Tibial nerve (tissue), 4 donors: Measurements from ENCODE around the gene NOS2. TPM values are rescaled to one million over a fixed set of nuclear protein-coding genes. Genes with fewer than 3 reads are reported as not detected.

ENCODE experiments used
- DNase-seq, 2 donors: peaks; one replicate each; pipeline ENCODE4 v3.0.0-alpha.2; 2019; ENCODE audit warnings: low spot score in 2 of 2
- H3K27ac ChIP-seq, 4 donors: fragments of 200-600 bp; sonication (generic) in 3 of 4; one replicate each; pipeline ENCODE4 v1.5.1; 2017 to 2019; ENCODE audit warnings: mild to moderate bottlenecking in 1 of 4
- H3K27me3 ChIP-seq, 2 donors: fragments of 200-600 bp; sonication (generic) in 1 of 2; one replicate each; pipeline versions ENCODE4 v1.5.1 to v1.6.0; 2017 to 2019
- H3K36me3 ChIP-seq, 3 donors: fragments of 200-600 bp; sonication (generic); one replicate each; pipeline ENCODE4 v1.5.1; 2018 to 2019
- H3K4me1 ChIP-seq, 4 donors: fragments of 200-600 bp; sonication (generic) in 3 of 4; one replicate each; pipeline ENCODE4 v1.5.1; 2017 to 2019
- H3K4me3 ChIP-seq, 4 donors: fragments of 200-600 bp; sonication (generic) in 3 of 4; one replicate each; pipeline ENCODE4 v1.5.1; 2017 to 2019; ENCODE audit warnings: mild to moderate bottlenecking in 1 of 4, moderate library complexity in 1 of 4
- H3K9me3 ChIP-seq, 4 donors: fragments of 200-600 bp; sonication (generic) in 3 of 4; one replicate each; pipeline ENCODE4 v1.5.1; 2017 to 2019
- EP300 ChIP-seq, 2 donors: sonication (generic); formaldehyde crosslinking; IDR thresholded peaks; one replicate each; pipeline ENCODE4 v1.6.1; 2017; ENCODE audit warnings: antibody characterized with exemption in 2 of 2, mild to moderate bottlenecking in 1 of 2
- POLR2A ChIP-seq, 2 donors: fragments of 450-650 bp; IDR thresholded peaks; one replicate each; pipeline ENCODE4 v1.6.1; 2017; ENCODE audit warnings: antibody characterized with exemption in 2 of 2, mild to moderate bottlenecking in 2 of 2, moderate library complexity in 2 of 2
- WGBS, 2 donors: methylation state at CpG; one replicate each; pipeline ENCODE4 v1.1.5; 2018; 5-methylcytosine and 5-hydroxymethylcytosine counted together
- total RNA-seq, 4 donors: library from RNA; depleted of rRNA; stranded (reverse); fragments of >200 nt; gene quantifications; one replicate each; pipeline ENCODE4 v1.1.0, GENCODE V29; 2016
- TF ChIP-seq, protein P1 (sequence below), 5 experiments: fragments of 200-600 bp in 3 of 5; fragments of 450-650 bp in 2 of 5; sonication (generic) in 3 of 5; IDR thresholded peaks; one replicate each; pipeline ENCODE4 v1.5.1; 2016 to 2019; ENCODE audit warnings: antibody characterized with exemption in 5 of 5, mild to moderate bottlenecking in 3 of 5, moderate library complexity in 2 of 5

The NOS2 gene
- total RNA-seq, 4 donors from 2014 or later: 0.22 to 2.9 (median 0.72) TPM

DNA sequence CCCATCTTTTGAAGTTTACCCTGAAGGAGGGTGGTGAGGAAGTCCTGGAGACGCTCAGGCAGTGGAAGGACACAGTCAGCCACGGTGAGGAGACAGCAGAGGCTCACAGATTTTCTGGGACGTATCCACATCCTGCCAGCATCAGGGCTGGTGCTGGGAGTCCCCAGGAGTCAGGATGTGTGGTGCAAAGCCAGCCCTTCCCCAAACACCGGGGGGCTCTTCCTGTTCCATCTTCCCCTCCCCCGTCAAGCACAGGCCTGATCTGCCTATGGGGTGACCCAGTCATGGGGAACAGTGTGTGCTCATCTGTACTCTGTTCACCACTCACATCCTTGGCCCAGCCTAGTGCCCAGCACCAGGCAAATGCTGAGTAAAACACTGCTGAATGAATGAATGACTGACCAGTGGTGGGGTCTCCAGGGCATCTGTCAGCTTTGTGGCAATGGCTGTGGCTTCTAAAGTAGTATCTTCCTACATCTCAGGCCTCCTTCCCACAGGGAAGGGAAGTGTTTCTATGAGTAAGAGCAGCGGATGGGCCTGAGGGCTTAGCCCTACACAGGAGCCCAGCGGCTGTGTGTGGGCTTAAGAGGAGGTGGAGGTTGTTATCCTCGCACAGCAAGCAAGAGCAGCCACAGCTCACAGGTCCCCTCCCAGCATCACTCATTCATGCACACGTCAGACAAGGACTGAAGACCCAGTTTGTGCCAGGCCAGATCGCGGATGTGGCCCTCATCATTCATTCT, 23.3 kb downstream of the NOS2 start:
- TF ChIP-seq, protein P1, sequence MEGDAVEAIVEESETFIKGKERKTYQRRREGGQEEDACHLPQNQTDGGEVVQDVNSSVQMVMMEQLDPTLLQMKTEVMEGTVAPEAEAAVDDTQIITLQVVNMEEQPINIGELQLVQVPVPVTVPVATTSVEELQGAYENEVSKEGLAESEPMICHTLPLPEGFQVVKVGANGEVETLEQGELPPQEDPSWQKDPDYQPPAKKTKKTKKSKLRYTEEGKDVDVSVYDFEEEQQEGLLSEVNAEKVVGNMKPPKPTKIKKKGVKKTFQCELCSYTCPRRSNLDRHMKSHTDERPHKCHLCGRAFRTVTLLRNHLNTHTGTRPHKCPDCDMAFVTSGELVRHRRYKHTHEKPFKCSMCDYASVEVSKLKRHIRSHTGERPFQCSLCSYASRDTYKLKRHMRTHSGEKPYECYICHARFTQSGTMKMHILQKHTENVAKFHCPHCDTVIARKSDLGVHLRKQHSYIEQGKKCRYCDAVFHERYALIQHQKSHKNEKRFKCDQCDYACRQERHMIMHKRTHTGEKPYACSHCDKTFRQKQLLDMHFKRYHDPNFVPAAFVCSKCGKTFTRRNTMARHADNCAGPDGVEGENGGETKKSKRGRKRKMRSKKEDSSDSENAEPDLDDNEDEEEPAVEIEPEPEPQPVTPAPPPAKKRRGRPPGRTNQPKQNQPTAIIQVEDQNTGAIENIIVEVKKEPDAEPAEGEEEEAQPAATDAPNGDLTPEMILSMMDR (IDR thresholded peaks at IDR 0.05): no peak
- TF ChIP-seq POLR2A (IDR thresholded peaks at IDR 0.05): no peak
- TF ChIP-seq EP300 (IDR thresholded peaks at IDR 0.05): no peak
- Histone ChIP-seq H3K4me1 (no peaks in the 10 kb centered on the region), H3K27ac (no peak overlapping the region), H3K27me3 (no peaks in the 10 kb centered on the region), H3K4me3 (no peak overlapping the region), H3K9me3 (no peaks in the 10 kb centered on the region), H3K36me3 (peaks cover 0 to 36% (median 0%) of the 10 kb centered on the region in 3 donors)
- no peak for DNase-seq
- WGBS, 2 donors: 78 to 81% methylated on average over 11 of the region's 11 CpGs

DNA sequence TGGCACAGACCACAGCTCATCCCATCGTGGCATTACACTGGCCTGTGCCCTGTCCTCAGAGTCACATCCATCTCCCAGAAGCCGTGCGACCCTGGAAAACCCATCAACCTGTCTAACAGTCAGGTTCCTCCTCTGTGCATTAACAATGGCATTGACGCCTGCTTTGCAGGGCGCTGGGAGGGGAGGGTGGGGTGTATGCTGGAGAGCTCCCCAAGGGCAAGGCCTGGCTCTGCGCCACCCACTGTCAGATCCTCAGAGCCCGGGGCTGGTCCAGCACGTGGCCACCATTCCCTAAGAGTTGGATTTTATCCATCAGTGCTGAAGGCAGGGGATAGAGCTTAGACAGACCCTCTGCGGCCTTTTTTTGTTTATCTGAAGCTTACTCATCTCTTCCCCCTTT, 28.7 kb downstream of the NOS2 start:
- Histone ChIP-seq H3K27me3 (no peaks in the 10 kb centered on the region), H3K4me3 (no peak overlapping the region), H3K9me3 (no peaks in the 10 kb centered on the region), H3K27ac (no peak overlapping the region), H3K36me3 (peaks cover 0 to 64% (median 0%) of the 10 kb centered on the region in 3 donors), H3K4me1 (no peaks in the 10 kb centered on the region)
- no peak for DNase-seq
- TF ChIP-seq, protein P1 (IDR thresholded peaks at IDR 0.05): no peak
- TF ChIP-seq EP300 (IDR thresholded peaks at IDR 0.05) (no peak), POLR2A (IDR thresholded peaks at IDR 0.05) (no peak)
- WGBS, 2 donors: 63 to 91% methylated on average over 1 to 9 of the region's 9 CpGs

DNA sequence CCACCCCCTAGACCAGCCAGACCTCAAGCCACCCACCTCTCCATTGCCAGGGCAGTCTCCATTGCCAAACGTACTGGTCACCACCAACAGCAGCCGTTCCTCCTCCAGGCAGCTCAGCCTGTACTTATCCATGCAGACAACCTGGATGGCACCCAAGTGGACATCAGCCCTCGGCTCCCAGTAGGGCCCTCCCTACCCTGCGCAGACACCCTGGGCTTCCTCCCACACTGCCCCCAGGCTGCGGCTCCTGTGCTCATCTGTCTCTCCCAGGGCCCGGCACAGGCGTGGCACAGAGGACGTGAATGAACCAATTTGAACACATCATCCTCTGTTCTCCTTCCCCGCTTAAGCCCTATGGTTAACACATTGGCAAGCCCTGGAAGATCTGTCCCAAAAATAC, 29.5 kb downstream of the NOS2 start:
- DNase-seq: no peak
- Histone ChIP-seq H3K36me3 (peaks cover 0 to 71% (median 0%) of the 10 kb centered on the region in 3 donors), H3K27ac (no peak overlapping the region), H3K4me3 (no peak overlapping the region), H3K4me1 (no peaks in the 10 kb centered on the region), H3K9me3 (no peaks in the 10 kb centered on the region), H3K27me3 (no peaks in the 10 kb centered on the region)
- 86 to 87% methylated on average over 9 of the region's 9 CpGs for WGBS, 2 donors
- no peak for TF ChIP-seq POLR2A (IDR thresholded peaks at IDR 0.05)
- TF ChIP-seq, protein P1 (IDR thresholded peaks at IDR 0.05): no peak

DNA sequence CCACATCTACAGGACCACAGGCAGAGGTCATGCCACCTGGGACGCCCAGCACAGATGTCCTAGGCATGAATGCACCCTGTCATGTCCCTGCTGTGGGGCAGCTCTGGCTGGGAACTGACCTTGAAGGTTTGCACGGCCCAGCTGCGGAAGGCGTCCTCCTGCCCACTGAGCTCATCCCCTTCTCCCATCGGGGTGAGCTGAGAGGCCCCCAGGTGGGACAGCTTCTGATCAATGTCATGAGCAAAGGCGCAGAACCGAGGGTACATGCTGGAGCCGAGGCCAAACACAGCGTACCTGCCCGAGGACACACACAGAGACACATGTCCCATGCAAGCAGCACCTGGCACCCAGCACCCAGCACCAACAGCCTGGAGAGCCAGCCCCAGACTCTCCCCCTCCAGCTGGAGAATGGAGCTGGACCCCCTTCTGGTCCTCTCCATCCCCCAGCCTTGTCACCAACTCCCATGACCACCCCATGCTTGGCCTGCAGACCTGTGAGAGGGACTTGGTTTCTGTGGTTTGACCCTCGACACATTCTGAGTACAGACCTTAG, 31.4 kb downstream of the NOS2 start:
- Histone ChIP-seq H3K27ac (no peak overlapping the region), H3K4me3 (no peak overlapping the region), H3K4me1 (no peaks in the 10 kb centered on the region), H3K36me3 (peaks cover 0 to 74% (median 0%) of the 10 kb centered on the region in 3 donors), H3K9me3 (no peaks in the 10 kb centered on the region), H3K27me3 (no peaks in the 10 kb centered on the region)
- DNase-seq: no peak
- TF ChIP-seq POLR2A (IDR thresholded peaks at IDR 0.05) (no peak), EP300 (IDR thresholded peaks at IDR 0.05) (no peak)
- TF ChIP-seq, protein P1 (IDR thresholded peaks at IDR 0.05): no peak
- WGBS, 2 donors: 86 to 88% methylated on average over 4 to 7 of the region's 11 CpGs

DNA sequence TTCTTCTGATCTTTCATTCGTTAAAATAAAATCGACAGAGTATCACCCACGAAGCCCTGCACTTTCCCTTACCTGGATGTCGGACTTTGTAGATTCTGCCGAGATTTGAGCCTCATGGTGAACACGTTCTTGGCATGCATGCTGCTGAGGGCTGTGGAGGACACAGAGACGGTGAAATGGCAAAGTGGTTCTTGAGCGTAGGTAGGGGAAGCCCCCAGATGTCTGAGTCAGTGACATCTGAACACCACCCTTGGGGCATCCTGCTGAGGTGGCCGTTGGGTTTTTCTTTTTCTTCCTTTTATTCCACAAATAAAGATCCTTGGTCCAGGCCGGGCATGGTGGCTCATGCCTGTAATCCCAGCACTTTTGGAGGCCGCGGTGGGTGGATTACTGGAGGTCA, 33.9 kb downstream of the NOS2 start:
- Histone ChIP-seq H3K27ac (no peak overlapping the region), H3K27me3 (no peaks in the 10 kb centered on the region), H3K4me3 (no peak overlapping the region), H3K9me3 (no peaks in the 10 kb centered on the region), H3K36me3 (peaks cover 0 to 58% (median 0%) of the 10 kb centered on the region in 3 donors), H3K4me1 (no peaks in the 10 kb centered on the region)
- 89 to 91% methylated on average over 12 of the region's 12 CpGs for WGBS, 2 donors
- no peak for TF ChIP-seq POLR2A (IDR thresholded peaks at IDR 0.05)
- no peak for TF ChIP-seq EP300 (IDR thresholded peaks at IDR 0.05)
- TF ChIP-seq, protein P1 (IDR thresholded peaks at IDR 0.05): no peak
- no peak for DNase-seq
